Activated CD4-positive, alpha-beta T cell treated with anti-CD3 and anti-CD28 coated beads, Interleukin-2, amount 50 U/mL, for 24 hours (primary cell): ENCODE data around the gene PRODH2.

Source experiments
- DNase-seq, 2 donors: peaks; one replicate each; pipeline ENCODE4 v3.0.0-alpha.2; 2020; ENCODE audit warnings: low read depth in 1 of 2, low spot score in 1 of 2

Gene PRODH2

DNA sequence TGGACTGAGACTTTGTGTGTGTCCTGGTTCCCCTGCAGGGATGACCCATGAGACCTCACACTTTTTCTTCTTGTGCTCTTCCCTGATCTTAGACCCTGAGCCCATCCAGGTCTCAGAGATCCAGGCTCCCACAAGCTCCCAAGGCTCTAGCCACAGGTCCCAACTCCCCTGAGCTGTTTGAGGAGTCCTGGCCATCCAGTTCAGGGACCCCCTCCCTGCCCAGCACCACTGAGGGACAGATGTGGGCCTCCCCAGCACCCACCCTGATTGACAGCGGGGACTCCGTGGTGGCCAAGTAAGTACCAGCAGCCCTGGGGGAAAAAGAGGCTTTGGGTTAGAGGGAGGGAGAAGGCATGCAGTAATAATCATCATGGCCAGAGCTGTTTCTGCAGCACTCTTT lies 52.9 kb downstream of the PRODH2 start:
- no peak for DNase-seq

DNA sequence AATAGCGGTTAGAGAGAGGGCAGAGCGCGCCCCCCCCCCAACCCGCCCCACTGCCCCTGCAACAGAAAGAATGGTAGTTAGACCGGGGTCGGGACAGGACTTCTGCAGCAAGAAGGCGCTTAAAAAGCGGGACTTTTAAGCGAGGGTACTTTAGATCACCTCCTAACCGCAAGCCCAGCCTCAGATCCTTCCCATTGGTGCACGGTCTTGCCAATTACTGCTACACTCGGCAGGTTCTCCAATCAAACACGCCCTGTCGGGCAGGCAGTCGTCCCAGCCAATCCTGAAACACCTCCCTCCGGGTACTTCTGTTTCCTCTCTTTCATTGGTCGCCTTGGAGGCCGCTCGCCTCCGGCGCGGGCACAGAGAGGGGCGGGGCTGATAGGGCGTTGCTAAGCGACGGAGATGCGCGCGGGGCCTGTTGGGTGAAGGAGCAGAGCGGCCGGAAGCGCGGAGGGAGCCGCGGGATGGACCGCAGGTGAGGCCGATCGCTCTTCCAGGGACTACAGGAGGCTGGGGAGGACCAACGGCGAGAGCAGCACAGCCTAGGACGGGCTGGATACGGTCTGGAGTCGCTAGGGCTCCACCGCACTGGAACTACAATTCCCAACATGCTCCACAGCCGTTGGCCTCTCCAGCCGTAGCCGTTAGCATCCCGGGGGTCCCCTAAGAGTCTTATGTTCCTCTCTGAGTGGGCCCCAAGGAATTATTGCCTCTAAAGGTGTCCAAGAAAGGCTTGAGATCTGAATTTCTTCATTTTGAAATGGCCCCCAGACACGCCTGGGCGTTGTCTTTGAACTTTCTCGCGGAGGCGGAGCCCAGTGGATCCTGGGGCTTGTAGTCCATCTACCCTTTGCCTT lies 54.7 kb downstream of the PRODH2 start, which contains the start of gene PROSER3:
Gene PROSER3 (plus strand): TSS at position 428 of the 860 bp plus-strand sequence. CDS start 40 bp downstream, at position 468.
- DNase-seq, result peak; percentile 94 to 98

DNA sequence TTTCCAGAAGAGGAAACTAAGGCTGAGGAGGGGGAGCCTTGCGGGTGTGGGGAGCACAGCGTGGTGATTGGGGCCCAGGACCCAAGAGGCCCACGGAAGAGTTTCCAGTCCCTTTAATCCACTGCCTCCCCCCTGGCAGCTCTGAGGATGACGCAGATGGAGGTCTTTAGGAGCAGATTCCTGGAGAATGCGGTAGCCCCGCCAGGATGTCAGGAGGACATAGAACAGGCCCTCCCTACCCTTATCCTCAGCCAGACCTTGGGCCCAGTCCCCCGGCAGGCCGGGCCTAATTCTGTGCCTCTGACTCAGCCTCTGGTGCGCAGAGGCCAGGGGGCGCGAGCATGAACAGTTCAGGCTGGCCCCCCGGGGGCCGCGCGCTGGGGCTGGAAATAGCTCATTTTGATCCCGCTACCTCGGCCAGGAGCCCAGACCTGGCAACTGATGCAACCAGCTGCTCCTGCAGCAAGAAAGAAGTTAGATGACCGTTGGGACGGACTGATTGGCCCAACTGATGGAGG lies 55.4 kb downstream of the PRODH2 start:
- DNase-seq, result no peak

GRCh38 chr19:35756377-35757230 lies 56.0 kb downstream of the PRODH2 start, which contains the start of gene HSPB6:
Gene HSPB6, minus strand, starts transcription at chr19:35757029. Its CDS starts 21 bp downstream, at chr19:35757008.
- no peak for DNase-seq

DNA sequence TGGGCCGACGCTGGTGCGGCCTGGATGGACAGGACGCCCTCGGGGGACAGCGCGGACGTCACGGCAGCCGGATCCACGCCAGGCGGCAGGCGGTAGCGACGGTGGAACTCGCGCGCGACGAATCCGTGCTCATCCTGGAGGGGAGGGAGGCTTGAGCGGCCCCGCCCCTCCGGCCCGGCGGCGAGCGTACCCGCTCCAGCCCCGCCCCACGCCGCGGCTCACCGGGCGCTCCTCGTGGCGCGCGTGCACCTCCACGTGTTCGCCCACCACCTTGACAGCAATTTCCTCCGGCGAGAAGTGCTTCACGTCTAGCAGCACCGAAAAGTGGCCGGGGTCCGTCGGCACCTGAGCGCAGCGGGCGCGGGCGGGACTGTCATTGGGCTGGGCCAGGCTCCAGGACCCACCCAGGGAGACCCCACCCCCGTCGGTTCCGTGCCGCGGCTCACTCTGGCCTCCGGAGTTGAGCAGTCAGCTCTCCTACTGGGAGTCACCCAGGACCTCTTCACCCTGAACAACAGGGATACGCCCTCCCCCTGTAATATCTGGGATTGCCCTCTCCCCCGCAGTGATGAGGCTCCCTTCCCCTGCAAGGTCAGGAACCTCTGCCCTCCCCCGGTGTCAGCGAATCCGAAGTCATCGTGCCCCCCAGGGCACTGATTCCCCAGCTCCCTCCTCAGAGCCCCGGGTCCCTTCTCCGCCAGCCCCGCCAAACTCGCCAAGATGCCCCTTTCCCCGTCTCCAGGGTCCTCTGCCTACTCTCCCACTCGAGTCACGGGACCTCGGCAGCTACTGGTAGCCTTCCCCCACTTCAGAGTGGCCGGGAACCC lies 56.9 kb downstream of the PRODH2 start:
- DNase-seq, result peak in 1 of 2 donors; percentile 31

DNA sequence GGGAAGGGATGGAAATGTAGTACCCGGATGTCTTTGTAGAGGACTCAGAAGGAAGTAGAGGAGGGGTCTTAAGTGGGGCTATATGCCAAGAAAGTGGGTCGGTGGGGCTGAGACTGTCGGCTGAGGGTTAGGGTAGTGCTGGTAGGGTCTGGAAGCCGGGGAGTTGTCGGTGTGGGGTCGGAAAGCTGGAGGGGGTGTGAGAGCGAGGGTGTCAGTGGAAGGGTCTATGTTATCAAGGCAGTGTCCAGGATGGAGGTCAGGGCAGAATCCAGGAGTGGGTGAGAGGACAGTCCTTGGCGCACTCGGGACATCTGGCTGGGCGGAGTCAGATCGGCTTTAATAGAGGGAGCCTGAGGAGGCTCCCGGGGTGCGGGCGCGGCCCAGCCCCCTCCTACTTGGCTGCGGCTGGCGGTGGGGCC lies 57.5 kb downstream of the PRODH2 start:
- no peak for DNase-seq

DNA sequence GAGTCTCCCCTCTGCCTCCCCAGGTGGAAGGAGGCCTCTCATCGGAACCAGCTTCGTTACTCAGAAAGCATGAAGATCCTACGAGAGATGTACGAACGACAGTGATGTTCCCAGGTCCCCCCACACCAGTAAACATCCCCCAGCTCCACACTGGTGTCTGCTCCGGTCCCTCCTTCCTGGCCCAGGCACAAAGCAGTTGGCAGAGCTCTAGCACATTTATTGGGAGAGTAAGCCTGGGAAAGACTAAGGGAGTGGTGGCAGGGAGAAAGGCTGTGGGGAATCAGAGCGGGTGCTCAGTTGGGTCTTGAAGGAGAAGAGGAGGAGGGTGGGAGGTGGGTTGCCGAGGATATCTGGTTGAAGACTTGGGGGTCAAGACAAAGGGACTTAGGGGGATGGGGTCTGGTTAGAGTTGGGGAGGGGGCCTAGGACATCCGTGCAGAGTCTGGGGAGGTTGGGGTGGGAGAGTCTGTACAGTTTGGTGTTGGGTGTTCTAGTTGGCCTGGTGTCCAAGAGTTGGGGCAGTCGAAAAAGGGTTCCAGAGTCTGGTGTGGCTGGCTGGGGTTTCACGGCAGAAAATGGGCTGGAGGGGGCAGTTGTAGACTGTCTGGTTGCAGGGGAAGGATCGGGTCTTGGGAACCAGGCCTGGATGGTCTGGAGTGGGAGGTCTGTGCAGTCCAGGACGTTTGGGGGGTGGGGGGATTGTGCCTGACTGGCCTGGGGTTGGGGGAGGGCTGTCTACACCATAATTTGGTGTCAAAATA lies 58.1 kb downstream of the PRODH2 start:
- DNase-seq, result no peak

DNA sequence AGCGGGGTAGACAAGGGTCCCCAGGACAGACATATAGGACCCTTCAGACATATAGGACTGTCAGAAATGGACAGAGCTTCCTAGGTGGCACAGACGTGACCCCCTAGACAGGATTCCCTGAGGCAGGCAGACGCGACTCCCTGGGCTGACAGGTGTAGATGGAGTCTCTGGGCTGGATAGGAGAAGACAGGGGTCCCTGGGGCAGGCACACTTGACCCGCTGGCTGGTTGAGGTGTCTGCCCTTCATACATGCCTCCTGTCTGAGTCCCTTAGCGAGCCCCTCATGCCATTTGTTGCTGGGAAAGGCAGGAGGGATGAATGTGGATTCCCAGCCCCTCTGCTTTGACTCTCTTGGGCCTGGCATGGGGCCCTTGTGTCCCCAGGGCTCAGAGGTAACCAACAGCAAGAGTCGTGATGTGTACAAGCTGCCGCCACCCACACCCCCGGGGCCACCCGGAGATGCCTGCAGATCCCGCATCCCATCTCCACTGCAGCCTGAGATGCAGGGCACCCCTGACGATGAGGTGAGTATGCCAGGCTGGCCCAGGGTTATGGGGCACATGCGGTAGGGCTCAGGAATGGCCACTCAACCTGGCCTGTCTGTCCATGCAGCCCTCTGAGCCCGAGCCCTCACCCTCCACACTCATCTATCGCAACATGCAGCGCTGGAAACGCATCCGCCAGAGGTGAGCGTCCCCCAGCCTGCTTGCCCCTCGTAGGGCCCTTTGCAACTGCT lies 58.8 kb downstream of the PRODH2 start:
- DNase-seq, result no peak

DNA sequence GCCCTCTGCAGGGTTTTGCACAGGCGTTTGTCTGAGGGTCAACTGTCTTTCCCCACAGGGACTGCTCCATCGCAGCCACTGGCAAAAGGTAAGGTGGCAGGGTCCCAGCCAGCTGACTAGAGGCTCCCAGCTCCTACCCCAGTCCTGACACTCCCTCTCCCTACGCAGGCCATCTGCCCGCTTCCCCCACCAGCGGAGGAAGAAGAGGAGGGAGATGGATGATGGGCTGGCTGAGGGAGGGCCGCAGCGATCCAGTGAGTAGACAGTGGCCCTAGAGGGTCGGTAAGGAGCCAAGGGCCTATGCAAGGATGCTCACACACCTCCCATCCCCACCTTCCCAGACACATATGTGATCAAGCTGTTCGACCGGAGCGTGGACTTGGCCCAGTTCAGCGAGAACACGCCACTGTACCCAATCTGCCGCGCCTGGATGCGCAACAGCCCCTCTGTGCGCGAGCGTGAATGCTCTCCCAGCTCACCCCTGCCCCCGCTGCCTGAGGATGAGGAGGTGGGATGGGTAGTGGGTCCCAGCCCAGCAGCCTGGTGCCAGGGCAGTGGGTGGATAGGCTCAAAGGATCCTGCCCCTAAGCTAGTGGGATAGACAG lies 59.8 kb downstream of the PRODH2 start:
- no peak for DNase-seq

DNA sequence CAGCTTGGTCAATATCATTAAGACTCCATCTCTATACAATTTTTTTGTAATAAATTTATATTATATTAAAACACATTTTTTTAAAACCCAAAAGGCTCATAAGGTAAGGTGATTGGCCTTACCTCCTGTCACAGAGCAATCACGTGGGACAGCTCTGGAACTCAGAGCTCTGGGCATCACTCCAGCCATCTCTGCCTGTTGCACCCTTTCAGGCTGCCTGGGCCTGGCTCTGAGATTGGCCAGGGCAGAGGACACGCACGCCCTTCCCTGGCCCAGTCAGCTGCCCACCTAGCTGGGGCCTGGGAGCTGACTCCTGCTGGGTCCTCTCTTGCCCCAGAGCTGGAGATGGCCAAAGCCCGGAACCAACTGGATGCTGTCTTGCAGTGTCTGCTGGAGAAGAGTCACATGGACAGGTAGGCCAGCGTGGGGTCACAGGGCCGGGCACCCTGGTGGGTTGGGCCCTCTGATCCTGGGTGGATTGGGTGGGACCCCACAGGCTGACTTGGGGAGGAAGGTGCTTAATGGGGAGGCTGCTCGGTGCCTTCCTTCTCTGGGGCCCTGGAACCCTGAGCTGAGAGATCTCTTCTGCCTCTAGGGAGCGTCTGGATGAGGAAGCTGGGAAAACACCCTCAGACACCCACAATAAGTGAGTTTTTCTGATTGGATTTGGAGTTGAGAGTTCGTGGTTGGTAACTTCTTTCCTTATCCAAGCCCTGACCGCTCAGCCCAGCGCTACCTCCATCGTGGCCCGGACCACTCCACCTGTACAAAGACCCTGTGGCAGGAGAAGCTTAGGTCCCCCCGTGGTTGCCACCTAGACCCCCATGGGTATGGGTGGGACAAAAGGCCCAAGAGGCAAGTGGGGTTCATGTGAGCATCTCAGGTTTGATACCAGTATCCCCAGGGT lies 60.6 kb downstream of the PRODH2 start:
- no peak for DNase-seq

DNA sequence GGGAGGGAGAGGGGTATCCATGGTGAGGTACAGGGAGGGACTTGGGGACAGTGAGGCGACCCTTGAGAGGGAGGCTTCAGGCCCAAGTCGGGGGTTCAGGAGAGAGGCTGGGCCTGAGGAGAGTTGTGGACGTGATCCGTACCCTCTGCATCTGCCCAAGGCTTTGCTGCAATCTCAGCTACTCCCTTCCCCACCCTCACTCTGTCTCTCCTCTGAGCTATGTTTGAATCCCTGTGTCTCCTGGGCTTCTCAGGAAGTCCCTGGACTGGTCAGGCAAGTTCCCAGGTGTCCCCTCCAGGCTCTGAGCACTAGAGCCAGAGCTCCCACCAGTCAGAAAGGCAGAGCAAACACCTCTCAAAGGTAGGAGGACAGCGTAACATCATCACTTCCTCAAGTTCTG lies 62.5 kb downstream of the PRODH2 start:
- no peak for DNase-seq
